HCT116 (cell line): ENCODE measurements around the gene C17orf100. TPM values are rescaled to one million over a fixed set of nuclear protein-coding genes. Genes with fewer than 3 reads are reported as not detected.

ENCODE experiments used
- ATAC-seq: fragments of 200-7000 bp; cut with Tn5 transposase; 2 replicates; pipeline ENCODE4 v1.9.1; 2020; ENCODE audit warnings: mild to moderate bottlenecking, moderate library complexity
- BruUV-seq: library from RNA; stranded (reverse); fragments of 400-500 nt; replicated peaks from 2 replicates; lab custom pipeline; 2021; lab: Mats Ljungman, UMichigan
- CTCF ChIA-PET: fragments of 300-600 bp; sonication (Branson Sonifier 250); formaldehyde crosslinking; loops from one replicate; lab custom pipeline; 2021; ENCODE audit warnings: antibody characterized with exemption; lab: Charles Lee
- POLR2A ChIA-PET: fragments of 300-600, 350-600 bp; sonication (Branson Sonifier 250); formaldehyde crosslinking; loops from one replicate; lab custom pipeline; 2021; ENCODE audit warnings: antibody characterized with exemption; lab: Charles Lee
- RAD21 ChIA-PET, 2 experiments: fragments of 300-600 bp; sonication (Branson Sonifier 250); formaldehyde crosslinking; loops; one replicate each; lab custom pipeline; 2023; ENCODE audit warnings: low total read pairs in 2 of 2; ENCODE audit not compliant: uncharacterized antibody in 2 of 2, unreplicated experiment in 2 of 2, low non-redundant PET in 1 of 2; lab: Charles Lee
- DNase-seq: peaks from one replicate; pipeline ENCODE4 v3.0.0-alpha.2; 2010; ENCODE audit warnings: low read depth, low spot score
- H2AFZ ChIP-seq: fragments of 200-600 bp; shearing (Covaris generic), sonication (generic); 2 replicates; pipeline ENCODE4 v1.6.1; 2017; ENCODE audit warnings: low read depth, mixed run types, mixed read lengths, antibody characterized with exemption, low read length; ENCODE audit not compliant: poor library complexity, severe bottlenecking
- H3K27ac ChIP-seq: 2 replicates; pipeline ENCODE4 v1.5.1; 2012; ENCODE audit warnings: low read depth, low read length
- H3K27me3 ChIP-seq: fragments of 200-600 bp; sonication (generic); 2 replicates; pipeline ENCODE4 v1.6.1; 2016; ENCODE audit warnings: mixed run types, low read length, mixed read lengths; ENCODE audit not compliant: insufficient read depth
- H3K36me3 ChIP-seq, 2 experiments: fragments of 200-500 bp in 1 of 2; fragments of 200-600 bp in 1 of 2; sonication (Bioruptor generic) in 1 of 2; sonication (generic) in 1 of 2; 2 replicates each; pipeline versions ENCODE4 v1.5.1 to v1.6.1; 2014 to 2016; ENCODE audit warnings: low read length in 2 of 2, inconsistent platforms in 1 of 2, mixed read lengths in 1 of 2, mixed run types in 1 of 2; ENCODE audit not compliant: insufficient read depth in 2 of 2, control insufficient read depth in 1 of 2
- H3K4me1 ChIP-seq, 2 experiments: fragments of 200-600 bp in 1 of 2; sonication (generic) in 1 of 2; 2 replicates each; pipeline versions ENCODE4 v1.5.1 to v1.6.1; 2012 to 2017; ENCODE audit warnings: low read length in 2 of 2, inconsistent platforms in 1 of 2, mild to moderate bottlenecking in 1 of 2, mixed read lengths in 1 of 2, mixed run types in 1 of 2, moderate library complexity in 1 of 2; ENCODE audit not compliant: insufficient read depth in 2 of 2, control insufficient read depth in 1 of 2
- H3K4me2 ChIP-seq: fragments of 200-600 bp; sonication (generic); 2 replicates; pipeline ENCODE4 v1.6.1; 2017; ENCODE audit warnings: mixed run types, low read length, mixed read lengths
- H3K4me3 ChIP-seq, 2 experiments: fragments of 200-600 bp in 1 of 2; sonication (generic) in 1 of 2; replicated peaks in 1 of 2; 2 replicates each; pipeline ENCODE4 v1.5.1; 2011 to 2016; ENCODE audit warnings: low read length in 2 of 2, control low read depth in 1 of 2, low read depth in 1 of 2, mild to moderate bottlenecking in 1 of 2, mixed read lengths in 1 of 2, mixed run types in 1 of 2
- H3K79me2 ChIP-seq: fragments of 200-600 bp; sonication (generic); 2 replicates; pipeline ENCODE4 v1.6.1; 2017; ENCODE audit warnings: mild to moderate bottlenecking, mixed run types, low read length, moderate library complexity, mixed read lengths; ENCODE audit not compliant: insufficient read depth
- H3K9ac ChIP-seq: fragments of 200-600 bp; sonication (generic); 2 replicates; pipeline ENCODE4 v1.6.1; 2016; ENCODE audit warnings: low read length, mixed read lengths
- H3K9me2 ChIP-seq: fragments of 200-600 bp; sonication (generic), shearing (Covaris generic); 2 replicates; pipeline ENCODE4 v1.6.1; 2017; ENCODE audit warnings: mixed run types, mild to moderate bottlenecking, moderate library complexity; ENCODE audit not compliant: insufficient read depth
- H3K9me3 ChIP-seq, 2 experiments: fragments of 200-500 bp in 1 of 2; fragments of 200-600 bp in 1 of 2; sonication (Bioruptor generic) in 1 of 2; sonication (generic) in 1 of 2; 2 replicates each; pipeline ENCODE4 v1.6.1; 2014 to 2017; ENCODE audit warnings: low read length in 2 of 2, mixed read lengths in 2 of 2, inconsistent platforms in 1 of 2, low read depth in 1 of 2, mild to moderate bottlenecking in 1 of 2, mixed run types in 1 of 2, moderate library complexity in 1 of 2; ENCODE audit not compliant: control insufficient read depth in 1 of 2, insufficient read depth in 1 of 2
- H4K20me1 ChIP-seq: fragments of 200-600 bp; sonication (generic), shearing (Covaris generic); 2 replicates; pipeline ENCODE4 v1.6.1; 2017; ENCODE audit warnings: mixed run types, mild to moderate bottlenecking, moderate library complexity; ENCODE audit not compliant: insufficient read depth
- FOSL1 ChIP-seq: IDR thresholded peaks from 2 replicates; pipeline ENCODE4 v1.6.1; 2012; ENCODE audit warnings: low read depth
- JUND ChIP-seq: IDR thresholded peaks from 2 replicates; pipeline ENCODE4 v1.6.1; 2012
- RAD21 ChIP-seq: IDR thresholded peaks from 2 replicates; pipeline ENCODE4 v1.6.1; 2012; ENCODE audit warnings: low read depth, mild to moderate bottlenecking
- YY1 ChIP-seq: IDR thresholded peaks from 2 replicates; pipeline ENCODE4 v1.6.1; 2011; ENCODE audit warnings: low read length, low read depth, moderate library complexity, mild to moderate bottlenecking; ENCODE audit not compliant: insufficient replicate concordance; ENCODE audit errors: extremely low read depth
- ZNF274 ChIP-seq: fragments of 200-500 bp; sonication (Bioruptor generic); IDR thresholded peaks from 2 replicates; pipeline ENCODE4 v1.6.1; 2014; ENCODE audit warnings: mild to moderate bottlenecking, low read depth, low read length, inconsistent platforms
- intact Hi-C: fragments of 100-400 bp; cut with micrococcal nuclease; formaldehyde crosslinking; loops from 2 replicates; pipeline ENCODE4 v1.10.0; 2022
- total RNA-seq: library from RNA; stranded (reverse); gene quantifications from one replicate; pipeline ENCODE4 v1.2.1, GENCODE V29; 2021; ENCODE audit not compliant: unreplicated experiment
- TF ChIP-seq, protein P1 (sequence below): IDR thresholded peaks from 2 replicates; pipeline ENCODE4 v1.6.1; 2011; ENCODE audit warnings: mild to moderate bottlenecking, low read length, moderate library complexity; ENCODE audit not compliant: insufficient replicate concordance; ENCODE audit errors: extremely low read depth
- TF ChIP-seq, protein P2 (sequence below): IDR thresholded peaks from 2 replicates; pipeline ENCODE4 v1.6.1; 2012
- TF ChIP-seq, protein P3 (sequence below): IDR thresholded peaks from 2 replicates; pipeline ENCODE4 v1.6.1; 2012

The C17orf100 gene
- total RNA-seq, 1 experiment from 2014 or later: 0.76 TPM

DNA sequence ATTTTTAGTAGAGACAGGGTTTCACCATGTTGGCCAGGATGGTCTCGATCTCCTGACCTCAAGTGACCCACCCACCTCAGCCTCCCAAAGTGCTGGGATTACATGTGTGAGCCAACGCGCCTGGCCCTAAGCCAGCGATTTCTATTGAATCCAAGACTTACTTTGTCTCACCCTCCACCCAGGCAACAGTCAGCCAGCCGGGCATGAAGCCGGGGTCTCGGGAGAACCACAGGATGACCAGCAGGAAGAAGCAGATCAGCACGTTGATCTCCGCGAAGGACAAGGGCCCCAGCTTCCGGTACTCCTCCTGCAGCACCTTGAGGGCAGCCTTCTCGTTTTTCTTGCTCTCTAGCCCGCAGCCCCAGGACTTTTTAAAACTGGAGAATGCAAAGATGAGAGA, 44.0 kb downstream of the C17orf100 start:
- no peaks in the 10 kb centered on the region for H3K9me2 ChIP-seq
- H3K4me1 ChIP-seq: no peaks in the 10 kb centered on the region
- no peak for ATAC-seq
- H4K20me1 ChIP-seq: no peaks in the 10 kb centered on the region
- no TSS peak for BruUV-seq
- H3K27ac ChIP-seq: no peak overlapping the region
- no peak overlapping the region for H2AFZ ChIP-seq
- H3K79me2 ChIP-seq: no peaks in the 10 kb centered on the region
- TF ChIP-seq FOSL1 (no peak), ZNF274 (no peak), RAD21 (no peak), YY1 (no peak)
- TF ChIP-seq, protein P1, sequence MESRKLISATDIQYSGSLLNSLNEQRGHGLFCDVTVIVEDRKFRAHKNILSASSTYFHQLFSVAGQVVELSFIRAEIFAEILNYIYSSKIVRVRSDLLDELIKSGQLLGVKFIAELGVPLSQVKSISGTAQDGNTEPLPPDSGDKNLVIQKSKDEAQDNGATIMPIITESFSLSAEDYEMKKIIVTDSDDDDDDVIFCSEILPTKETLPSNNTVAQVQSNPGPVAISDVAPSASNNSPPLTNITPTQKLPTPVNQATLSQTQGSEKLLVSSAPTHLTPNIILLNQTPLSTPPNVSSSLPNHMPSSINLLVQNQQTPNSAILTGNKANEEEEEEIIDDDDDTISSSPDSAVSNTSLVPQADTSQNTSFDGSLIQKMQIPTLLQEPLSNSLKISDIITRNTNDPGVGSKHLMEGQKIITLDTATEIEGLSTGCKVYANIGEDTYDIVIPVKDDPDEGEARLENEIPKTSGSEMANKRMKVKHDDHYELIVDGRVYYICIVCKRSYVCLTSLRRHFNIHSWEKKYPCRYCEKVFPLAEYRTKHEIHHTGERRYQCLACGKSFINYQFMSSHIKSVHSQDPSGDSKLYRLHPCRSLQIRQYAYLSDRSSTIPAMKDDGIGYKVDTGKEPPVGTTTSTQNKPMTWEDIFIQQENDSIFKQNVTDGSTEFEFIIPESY: no peak
- TF ChIP-seq, protein P2, sequence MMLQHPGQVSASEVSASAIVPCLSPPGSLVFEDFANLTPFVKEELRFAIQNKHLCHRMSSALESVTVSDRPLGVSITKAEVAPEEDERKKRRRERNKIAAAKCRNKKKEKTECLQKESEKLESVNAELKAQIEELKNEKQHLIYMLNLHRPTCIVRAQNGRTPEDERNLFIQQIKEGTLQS: no peak
- TF ChIP-seq, protein P3, sequence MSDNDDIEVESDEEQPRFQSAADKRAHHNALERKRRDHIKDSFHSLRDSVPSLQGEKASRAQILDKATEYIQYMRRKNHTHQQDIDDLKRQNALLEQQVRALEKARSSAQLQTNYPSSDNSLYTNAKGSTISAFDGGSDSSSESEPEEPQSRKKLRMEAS: no peak
- intact Hi-C loops: no loop called here
- H3K4me2 ChIP-seq: no peak overlapping the region
- POLR2A ChIA-PET: no interaction called here
- DNase-seq: no peak
- H3K27me3 ChIP-seq: peaks cover 14% of the 10 kb centered on the region; the same call in 1 of the 2 replicates
- no peak overlapping the region for H3K9ac ChIP-seq
- H3K36me3 ChIP-seq: no peaks in the 10 kb centered on the region
- RAD21 ChIA-PET: no interaction called here
- no peak overlapping the region for H3K4me3 ChIP-seq
- H3K9me3 ChIP-seq: no peaks in the 10 kb centered on the region
- CTCF ChIA-PET: no interaction called here

DNA sequence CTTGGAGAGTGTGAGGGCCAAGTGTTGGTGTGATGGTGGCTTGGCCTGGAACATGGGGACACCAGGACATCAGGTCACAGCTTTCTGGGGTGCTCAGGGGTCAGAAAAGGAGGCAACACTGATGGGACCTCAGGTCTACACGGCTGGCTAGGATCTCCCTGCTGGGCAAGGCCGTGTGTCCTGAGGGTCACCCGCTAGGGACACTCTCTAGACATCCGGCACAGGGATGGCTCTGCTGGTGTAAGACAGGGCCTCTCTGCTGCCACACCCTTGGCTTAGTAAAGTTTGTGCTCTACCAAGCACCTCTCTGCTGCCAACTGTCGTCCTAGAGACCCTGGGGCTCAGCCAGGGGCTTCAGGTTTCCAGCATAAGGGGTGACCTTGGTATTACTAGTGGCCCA, 45.3 kb downstream of the C17orf100 start:
- no peak for TF ChIP-seq JUND
- H3K27me3 ChIP-seq: peaks cover 14% of the 10 kb centered on the region; the same call in 1 of the 2 replicates
- H3K36me3 ChIP-seq: no peaks in the 10 kb centered on the region
- POLR2A ChIA-PET: no interaction called here
- CTCF ChIA-PET: no interaction called here
- ATAC-seq: no peak
- intact Hi-C loops: no loop called here
- RAD21 ChIA-PET: no interaction called here
- no peak overlapping the region for H3K27ac ChIP-seq
- H3K9ac ChIP-seq: no peak overlapping the region
- H4K20me1 ChIP-seq: no peaks in the 10 kb centered on the region
- BruUV-seq: no TSS peak
- no peak overlapping the region for H3K4me3 ChIP-seq
- H3K9me3 ChIP-seq: no peaks in the 10 kb centered on the region
- no peak overlapping the region for H3K4me2 ChIP-seq
- DNase-seq: no peak
- no peak overlapping the region for H2AFZ ChIP-seq
- no peaks in the 10 kb centered on the region for H3K9me2 ChIP-seq
- no peaks in the 10 kb centered on the region for H3K79me2 ChIP-seq
- no peaks in the 10 kb centered on the region for H3K4me1 ChIP-seq
